Mucosa of descending colon (tissue), 3 donors: ENCODE measurements around the gene BHLHE23. TPM values are rescaled to one million over a fixed set of nuclear protein-coding genes. Genes with fewer than 3 reads are reported as not detected.

Source experiments
- ATAC-seq: fragments of 200-7000 bp; cut with Tn5 transposase; one replicate; pipeline ENCODE4 v1.9.1; 2020; ENCODE audit warnings: mild to moderate bottlenecking, moderate library complexity
- DNase-seq, 3 donors: peaks; one replicate each; pipeline ENCODE4 v3.0.0-alpha.2; 2020
- H3K36me3 ChIP-seq: fragments of 200-600 bp; one replicate; pipeline ENCODE4 v1.8.0; 2021; ENCODE audit warnings: low read depth, mild to moderate bottlenecking
- H3K4me1 ChIP-seq: fragments of 200-600 bp; one replicate; pipeline ENCODE4 v1.8.0; 2021; ENCODE audit warnings: low read depth, mild to moderate bottlenecking
- H3K4me3 ChIP-seq: fragments of 200-600 bp; one replicate; pipeline ENCODE4 v1.8.0; 2021; ENCODE audit warnings: mild to moderate bottlenecking
- H3K9me3 ChIP-seq: fragments of 200-600 bp; one replicate; pipeline ENCODE4 v1.8.0; 2021; ENCODE audit warnings: mild to moderate bottlenecking
- CTCF ChIP-seq: fragments of 200-600 bp; IDR thresholded peaks from one replicate; pipeline ENCODE4 v1.8.0; 2022; ENCODE audit warnings: antibody characterized with exemption, mild to moderate bottlenecking
- intact Hi-C, 2 donors: fragments of 100-400 bp; cut with DNase I in 1 of 2; cut with micrococcal nuclease in 1 of 2; formaldehyde crosslinking; loops; one replicate each; pipeline versions ENCODE4 v1.11.0 to v1.11.1; 2022; cut with DNase I, micrococcal nuclease
- total RNA-seq, 3 donors: library from RNA; stranded (reverse); fragmentation: NEBNext Ultra II Directional in 2 of 3; extraction: Animal tissue kit (Norgen Biotek cat#: 25700) in 2 of 3; gene quantifications; one replicate each; pipeline versions ENCODE4 v1.2.1 to v1.2.4, GENCODE V29; 2021 to 2023
- donor health status: DM: no; HTN: no; CAD: no; lungs with moderate emphysema.
- donor health status: DM: no; HTN: no; CAD: no.
- donor health status: DM: no; HTN: yes; CAD: no.

BHLHE23 gene
- total RNA-seq, 3 donors from 2014 or later = not detected

GRCh38 chr20:62959101-62959971 is 47.4 kb downstream of the BHLHE23 start:
- DNase-seq (peak in 1 of 3 donors; percentile 48), ATAC-seq (no peak)
- TF ChIP-seq CTCF = no peak
- Histone ChIP-seq H3K36me3 (no peaks in the 10 kb centered on the region), H3K4me3 (no peak overlapping the region), H3K9me3 (no peaks in the 10 kb centered on the region), H3K4me1 (peaks cover 10% of the 10 kb centered on the region)
- intact Hi-C loops = no loop called here

- intact Hi-C loops = no loop called here
- DNase-seq = peak in 1 of 3 donors; percentile 43
- Histone ChIP-seq H3K9me3 (no peaks in the 10 kb centered on the region), H3K4me1 (peaks cover 12% of the 10 kb centered on the region), H3K36me3 (no peaks in the 10 kb centered on the region), H3K4me3 (no peak overlapping the region)
- no peak for ATAC-seq
- TF ChIP-seq CTCF = no peak
Measured at GRCh38 chr20:62958388-62959100, 48.2 kb downstream of the BHLHE23 start.

GRCh38 chr20:62957136-62958117 is 49.3 kb downstream of the BHLHE23 start:
- DNase-seq = peak in 1 of 3 donors; percentile 45
- no peak for TF ChIP-seq CTCF
- no peak overlapping the region for H3K4me3 ChIP-seq
- intact Hi-C loops = no loop called here
- no peak for ATAC-seq
- H3K9me3 ChIP-seq = no peaks in the 10 kb centered on the region
- peaks cover 23% of the 10 kb centered on the region for H3K4me1 ChIP-seq
- no peaks in the 10 kb centered on the region for H3K36me3 ChIP-seq

- ATAC-seq (no peak), DNase-seq (peak in 1 of 3 donors; percentile 50)
- no peak overlapping the region for H3K4me3 ChIP-seq
- intact Hi-C loops = no loop called here
- H3K4me1 ChIP-seq = peaks cover 30% of the 10 kb centered on the region
- no peaks in the 10 kb centered on the region for H3K9me3 ChIP-seq
- no peaks in the 10 kb centered on the region for H3K36me3 ChIP-seq
- no peak for TF ChIP-seq CTCF
Measured at GRCh38 chr20:62956387-62957135, 50.2 kb downstream of the BHLHE23 start.

Other genes starting within 250 kb of the BHLHE23 start
- gene MRGBP, start 210.5 kb downstream of the BHLHE23 start, total RNA-seq = 10 to 100 TPM in 1 of 3 donors, 1 to 10 TPM in 2; 7.1 to 11.0 (median 8.3) TPM
- 10 to 100 TPM; 39.3 to 63.1 (median 48.5) TPM for gene OGFR, start 202.1 kb downstream of the BHLHE23 start, total RNA-seq
- 10 to 100 TPM in 1 of 3 donors, 1 to 10 TPM in 1, under 1 TPM in 1; 0.70 to 12.4 (median 2.3) TPM for gene COL9A3, start 189.9 kb downstream of the BHLHE23 start, total RNA-seq
- gene TCFL5, start 145.1 kb downstream of the BHLHE23 start, total RNA-seq = 10 to 100 TPM in 1 of 3 donors, 1 to 10 TPM in 2; 4.3 to 13.3 (median 6.6) TPM
- 10 to 100 TPM; 53.4 to 72.5 (median 67.4) TPM for gene DIDO1, start 80.5 kb downstream of the BHLHE23 start, total RNA-seq
- 10 to 100 TPM; 32.6 to 37.1 (median 34.2) TPM for gene GID8, start 68.8 kb downstream of the BHLHE23 start, total RNA-seq
- gene SLC17A9, start 54.3 kb downstream of the BHLHE23 start, total RNA-seq = 10 to 100 TPM in 1 of 3 donors, 1 to 10 TPM in 2; 4.8 to 22.2 (median 6.4) TPM
- gene YTHDF1, start 209.2 kb upstream of the BHLHE23 start, total RNA-seq = 10 to 100 TPM; 32.0 to 37.2 (median 34.2) TPM
- under 1 TPM in 1 of 3 donors, not detected in 2; 0.22 TPM for gene BIRC7, start 228.9 kb upstream of the BHLHE23 start, total RNA-seq
- 1 to 10 TPM in 1 of 3 donors, not detected in 2; 1.6 TPM for gene NKAIN4, start 247.5 kb upstream of the BHLHE23 start, total RNA-seq